SK-N-SH (cell line): Measurements from ENCODE around the gene CYFIP1. TPM values are rescaled to one million over a fixed set of nuclear protein-coding genes. Genes with fewer than 3 reads are reported as not detected.

Source experiments
- CTCF ChIA-PET: fragments of 300-600, 350-600 bp; formaldehyde crosslinking; extraction: SDS; loops from one replicate; lab custom pipeline; 2021; lab: Yijun Ruan, JAX
- POLR2A ChIA-PET: fragments of 350-600 bp; sonication (Branson Sonifier 250); formaldehyde crosslinking; extraction: SDS; loops from one replicate; lab custom pipeline; 2020; ENCODE audit warnings: antibody characterized with exemption, inconsistent platforms; lab: Yijun Ruan, JAX
- DNase-seq: peaks from one replicate; pipeline ENCODE4 v3.0.0; 2012
- H2AFZ ChIP-seq: fragments of 200-600 bp; sonication (generic); 2 replicates; pipeline ENCODE4 v1.8.1; 2016; ENCODE audit warnings: antibody characterized with exemption, mild to moderate bottlenecking, low read depth
- H3F3A ChIP-seq: fragments of 200-600 bp; sonication (generic); replicated peaks from 2 replicates; pipeline ENCODE3; 2016; ENCODE audit warnings: antibody characterized with exemption, mild to moderate bottlenecking; ENCODE audit not compliant: insufficient read depth
- H3K27ac ChIP-seq, 2 experiments: fragments of 200-500 bp in 1 of 2; fragments of 200-600 bp in 1 of 2; sonication (Bioruptor generic) in 1 of 2; sonication (generic), shearing (Covaris generic) in 1 of 2; 2 replicates each; pipeline versions ENCODE4 v1.5.1 to v1.6.1; 2014 to 2016; ENCODE audit warnings: low read depth in 2 of 2, inconsistent platforms in 1 of 2, low read length in 1 of 2, mild to moderate bottlenecking in 1 of 2, mixed read lengths in 1 of 2
- H3K27me3 ChIP-seq: fragments of 200-600 bp; sonication (generic), shearing (Covaris generic); 2 replicates; pipeline ENCODE4 v1.6.1; 2016; ENCODE audit warnings: mixed run types; ENCODE audit not compliant: insufficient read depth
- H3K36me3 ChIP-seq, 2 experiments: fragments of 200-500 bp in 1 of 2; fragments of 200-600 bp in 1 of 2; sonication (Bioruptor generic) in 1 of 2; sonication (generic) in 1 of 2; replicated peaks in 1 of 2; 2 replicates each; pipeline versions ENCODE3 to v1.5.1; 2014 to 2016; ENCODE audit warnings: low read length in 1 of 2, mild to moderate bottlenecking in 1 of 2; ENCODE audit not compliant: insufficient read depth in 2 of 2, control insufficient read depth in 1 of 2
- H3K4me1 ChIP-seq, 2 experiments: fragments of 200-500 bp in 1 of 2; fragments of 200-600 bp in 1 of 2; sonication (Bioruptor generic) in 1 of 2; sonication (generic), shearing (Covaris generic) in 1 of 2; 2 replicates each; pipeline versions ENCODE4 v1.5.1 to v1.6.1; 2014 to 2016; ENCODE audit warnings: low read depth in 1 of 2, low read length in 1 of 2, mixed run types in 1 of 2; ENCODE audit not compliant: insufficient read depth in 2 of 2, control insufficient read depth in 1 of 2
- H3K4me2 ChIP-seq: fragments of 200-600 bp; sonication (generic), shearing (Covaris generic); 2 replicates; pipeline ENCODE4 v1.6.1; 2017; ENCODE audit warnings: mixed run types
- H3K4me3 ChIP-seq, 2 experiments: fragments of 200-500 bp in 1 of 2; fragments of 200-600 bp in 1 of 2; sonication (Bioruptor generic) in 1 of 2; sonication (generic), shearing (Covaris generic) in 1 of 2; 2 replicates each; pipeline versions ENCODE4 v1.5.1 to v1.8.1; 2014 to 2016; ENCODE audit warnings: low read depth in 2 of 2, inconsistent platforms in 1 of 2, low read length in 1 of 2, mild to moderate bottlenecking in 1 of 2, mixed read lengths in 1 of 2, moderate library complexity in 1 of 2
- H3K79me2 ChIP-seq: fragments of 200-600 bp; sonication (generic); 2 replicates; pipeline ENCODE4 v1.8.1; 2017; ENCODE audit warnings: mild to moderate bottlenecking; ENCODE audit not compliant: insufficient read depth
- H3K9ac ChIP-seq: fragments of 200-600 bp; sonication (generic); 2 replicates; pipeline ENCODE4 v1.6.1; 2017; ENCODE audit warnings: mixed run types
- H3K9me2 ChIP-seq: fragments of 200-600 bp; sonication (generic); 2 replicates; pipeline ENCODE4 v1.6.1; 2017; ENCODE audit warnings: mixed run types
- H3K9me3 ChIP-seq: fragments of 200-600 bp; sonication (generic); 2 replicates; pipeline ENCODE4 v1.6.1; 2017; ENCODE audit warnings: mixed run types, mild to moderate bottlenecking, moderate library complexity
- H4K20me1 ChIP-seq: fragments of 200-600 bp; sonication (generic); 2 replicates; pipeline ENCODE4 v1.6.1; 2017; ENCODE audit warnings: mild to moderate bottlenecking, mixed run types; ENCODE audit not compliant: insufficient read depth
- ELF1 ChIP-seq: IDR thresholded peaks from 2 replicates; pipeline ENCODE4 v1.4.0; 2012
- EP300 ChIP-seq, 2 experiments: IDR thresholded peaks; 2 replicates each; pipeline versions ENCODE4 v1.4.0 to v1.6.1; 2012; ENCODE audit warnings: borderline replicate concordance in 1 of 2, low read depth in 1 of 2, low read length in 1 of 2
- EZH2phosphoT487 ChIP-seq: fragments of 200-600 bp; sonication (generic); IDR thresholded peaks from 2 replicates; pipeline ENCODE4 v1.6.1; 2017; ENCODE audit warnings: low read depth, mixed run types, mild to moderate bottlenecking, antibody characterized with exemption, moderate library complexity, borderline replicate concordance
- FOSL2 ChIP-seq: IDR thresholded peaks from 2 replicates; pipeline ENCODE4 v1.4.0; 2012; ENCODE audit warnings: low read depth, mild to moderate bottlenecking, moderate library complexity, borderline replicate concordance
- FOXJ3 ChIP-seq: sonication (generic); formaldehyde crosslinking; IDR thresholded peaks from 2 replicates; pipeline ENCODE4 v1.5.1; 2020; ENCODE audit warnings: mild to moderate bottlenecking, missing genetic modification reagents
- GATA2 ChIP-seq: sonication (generic); formaldehyde crosslinking; IDR thresholded peaks from 2 replicates; pipeline ENCODE4 v1.5.0; 2020; ENCODE audit warnings: mild to moderate bottlenecking, missing genetic modification reagents
- JUND ChIP-seq: IDR thresholded peaks from 2 replicates; pipeline ENCODE4 v1.4.0; 2012
- MAX ChIP-seq: IDR thresholded peaks from 2 replicates; pipeline ENCODE4 v1.4.0; 2012; ENCODE audit warnings: low read depth
- MEF2A ChIP-seq: IDR thresholded peaks from 2 replicates; pipeline ENCODE4 v1.4.0; 2012; ENCODE audit warnings: low read depth, borderline replicate concordance
- MXI1 ChIP-seq: IDR thresholded peaks from 2 replicates; pipeline ENCODE4 v1.6.1; 2012; ENCODE audit warnings: mild to moderate bottlenecking, low read depth, low read length, improper control_type of control experiment
- NFIC ChIP-seq: IDR thresholded peaks from 2 replicates; pipeline ENCODE4 v1.4.0; 2012; ENCODE audit warnings: borderline replicate concordance
- RAD21 ChIP-seq: IDR thresholded peaks from 2 replicates; pipeline ENCODE4 v1.6.1; 2012; ENCODE audit warnings: mild to moderate bottlenecking, low read length
- RFX5 ChIP-seq: IDR thresholded peaks from 2 replicates; pipeline ENCODE4 v1.6.1; 2012; ENCODE audit warnings: mild to moderate bottlenecking, improper control_type of control experiment, low read length
- RXRA ChIP-seq: IDR thresholded peaks from 2 replicates; pipeline ENCODE4 v1.4.0; 2012; ENCODE audit warnings: low read depth, mild to moderate bottlenecking, borderline replicate concordance
- SIN3A ChIP-seq: IDR thresholded peaks from 2 replicates; pipeline ENCODE4 v1.6.1; 2012; ENCODE audit warnings: low read depth, mild to moderate bottlenecking, low read length, moderate library complexity, borderline replicate concordance
- TAF1 ChIP-seq: IDR thresholded peaks from 2 replicates; pipeline ENCODE4 v1.6.1; 2012; ENCODE audit warnings: low read depth, mild to moderate bottlenecking, low read length, moderate library complexity, borderline replicate concordance
- TCF12 ChIP-seq: IDR thresholded peaks from 2 replicates; pipeline ENCODE4 v1.4.0; 2012
- WGBS: methylation state at CpG from one replicate; pipeline ENCODE4 v1.1.6; 2017; ENCODE audit warnings: low lambda C conversion rate; 5-methylcytosine and 5-hydroxymethylcytosine counted together
- polyA plus RNA-seq, 3 experiments: library from polyadenylated mRNA; depleted of rRNA; stranded (reverse); fragments of >200 nt; gene quantifications; 2 replicates each; pipeline ENCODE4 v1.2.3, GENCODE V29; 2012

The CYFIP1 gene
- polyA plus RNA-seq, 1 of the 3 experiments (the other 2 are of a cell fraction): 53.4 TPM

DNA sequence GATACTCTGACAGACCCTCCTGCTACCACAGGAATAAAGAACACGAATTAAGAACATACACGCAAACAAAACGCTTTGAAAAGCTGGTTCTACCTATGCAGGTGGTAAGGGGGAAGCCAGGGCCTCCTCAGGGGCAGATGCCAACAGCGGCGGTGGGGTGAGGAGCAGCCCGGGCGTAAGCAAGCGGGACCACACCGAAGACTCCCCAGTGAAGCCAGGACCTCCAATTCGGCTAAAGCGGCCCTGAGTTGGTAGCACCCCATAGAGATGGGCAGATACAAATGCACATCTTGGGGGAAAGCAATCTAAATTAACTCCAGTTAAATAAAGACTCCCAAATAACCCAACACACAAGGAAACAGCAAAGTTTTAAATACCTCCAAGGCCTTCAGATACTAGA is 109.3 kb downstream of the CYFIP1 start:
- Histone ChIP-seq H3K4me2 (no peak overlapping the region), H3K9ac (no peak overlapping the region), H3K27ac (no peak overlapping the region), H3K27me3 (no peaks in the 10 kb centered on the region), H2AFZ (no peak overlapping the region), H4K20me1 (no peaks in the 10 kb centered on the region), H3K4me3 (no peak overlapping the region), H3K79me2 (no peaks in the 10 kb centered on the region), H3K9me3 (no peaks in the 10 kb centered on the region), H3K9me2 (no peaks in the 10 kb centered on the region), H3K36me3 (peaks cover 76 to 94% of the 10 kb centered on the region in 2 experiments), H3K4me1 (no peaks in the 10 kb centered on the region), H3F3A (peaks cover 13% of the 10 kb centered on the region)
- ChIA-PET CTCF (no interaction called here), POLR2A (no interaction called here)
- no peak for DNase-seq
- WGBS: 96% methylated on average over 11 of the region's 11 CpGs
- TF ChIP-seq JUND (no peak), FOXJ3 (CRISPR knock-in tag) (no peak), FOSL2 (no peak), SIN3A (no peak), RAD21 (no peak), RFX5 (no peak), GATA2 (no peak), ELF1 (no peak), MEF2A (no peak), EP300 (IDR thresholded peaks at IDR 0.05; ENCODE audit: borderline replicate concordance in 1 of 2, low read depth in 1 of 2, low read length in 1 of 2) (no peak), EZH2phosphoT487 (no peak)

- CTCF ChIA-PET: no interaction called here
- Histone ChIP-seq H2AFZ (no peak overlapping the region), H3K36me3 (peaks cover 77 to 88% of the 10 kb centered on the region in 2 experiments), H3K4me2 (no peak overlapping the region), H3K79me2 (peaks cover 6% of the 10 kb centered on the region; the same call in 1 of the 2 replicates), H3K27ac (no peak overlapping the region), H3K9me3 (no peaks in the 10 kb centered on the region), H3K4me1 (no peaks in the 10 kb centered on the region), H3K27me3 (no peaks in the 10 kb centered on the region), H4K20me1 (no peaks in the 10 kb centered on the region), H3K4me3 (no peak overlapping the region), H3K9me2 (no peaks in the 10 kb centered on the region), H3K9ac (no peak overlapping the region), H3F3A (peaks cover 17% of the 10 kb centered on the region)
- TF ChIP-seq TAF1 (no peak), RXRA (no peak), MXI1 (no peak), MAX (no peak), NFIC (no peak), RAD21 (no peak), TCF12 (no peak)
- 98% methylated on average over 12 of the region's 12 CpGs for WGBS
- no peak for DNase-seq
- POLR2A ChIA-PET: no interaction called here
Observed at GRCh38 chr15:22869856-22870255, 110.3 kb downstream of the CYFIP1 start.
